Hepatocyte (in vitro differentiated cells): Measurements from ENCODE around the gene DNAJB11. TPM values are rescaled to one million over a fixed set of nuclear protein-coding genes. Genes with fewer than 3 reads are reported as not detected.

Experiments used
- DNase-seq: peaks from one replicate; pipeline ENCODE4 v3.0.0-alpha.2; 2016; ENCODE audit warnings: low spot score
- H2AFZ ChIP-seq: fragments of 200-600 bp; sonication (generic); 2 replicates; pipeline ENCODE4 v1.6.0; 2016; ENCODE audit warnings: antibody characterized with exemption, mild to moderate bottlenecking
- H3K27ac ChIP-seq: fragments of 200-600 bp; sonication (generic); 2 replicates; pipeline ENCODE4 v1.5.1; 2016; ENCODE audit warnings: mild to moderate bottlenecking
- H3K27me3 ChIP-seq: fragments of 200-600 bp; sonication (generic); 2 replicates; pipeline ENCODE4 v1.6.1; 2016
- H3K36me3 ChIP-seq: fragments of 200-600 bp; sonication (generic); replicated peaks from 2 replicates; pipeline ENCODE4 v1.5.1; 2016; ENCODE audit warnings: low read depth; ENCODE audit not compliant: insufficient read depth
- H3K4me1 ChIP-seq: fragments of 200-600 bp; sonication (generic); 2 replicates; pipeline ENCODE4 v1.5.1; 2016; ENCODE audit warnings: mild to moderate bottlenecking, moderate library complexity; ENCODE audit not compliant: insufficient read depth
- H3K4me2 ChIP-seq: fragments of 200-600 bp; sonication (generic); 2 replicates; pipeline ENCODE4 v1.6.0; 2016
- H3K4me3 ChIP-seq: fragments of 200-600 bp; sonication (generic); 2 replicates; pipeline ENCODE4 v1.5.1; 2016; ENCODE audit warnings: mild to moderate bottlenecking
- H3K79me2 ChIP-seq: fragments of 200-600 bp; sonication (generic); 2 replicates; pipeline ENCODE4 v1.6.0; 2017; ENCODE audit warnings: mild to moderate bottlenecking
- H3K9me2 ChIP-seq: fragments of 200-600 bp; sonication (generic); replicated peaks from 2 replicates; pipeline ENCODE4 v1.6.0; 2017; ENCODE audit warnings: mild to moderate bottlenecking; ENCODE audit not compliant: insufficient read depth
- H3K9me3 ChIP-seq: fragments of 200-600 bp; sonication (generic); 2 replicates; pipeline ENCODE4 v1.5.1; 2016; ENCODE audit warnings: low read depth, mild to moderate bottlenecking
- H4K20me1 ChIP-seq: fragments of 200-600 bp; sonication (generic); 2 replicates; pipeline ENCODE4 v1.6.0; 2016; ENCODE audit warnings: mild to moderate bottlenecking; ENCODE audit not compliant: insufficient read depth, poor library complexity, severe bottlenecking
- CTCF ChIP-seq: fragments of 200-600 bp; sonication (generic); IDR thresholded peaks from 2 replicates; pipeline ENCODE4 v1.5.1; 2016; ENCODE audit warnings: antibody characterized with exemption, mild to moderate bottlenecking; ENCODE audit not compliant: poor library complexity
- EZH2 ChIP-seq: fragments of 200-600 bp; sonication (generic); IDR thresholded peaks from 2 replicates; pipeline ENCODE4 v1.6.1; 2016; ENCODE audit warnings: antibody characterized with exemption, mild to moderate bottlenecking, borderline replicate concordance
- EZH2phosphoT487 ChIP-seq: fragments of 200-600 bp; sonication (generic); IDR thresholded peaks from one replicate; pipeline ENCODE4 v1.6.1; 2018; ENCODE audit warnings: antibody characterized with exemption, mild to moderate bottlenecking, low read depth, moderate library complexity; ENCODE audit not compliant: unreplicated experiment, severe bottlenecking
- WGBS: methylation state at CpG from one replicate; pipeline ENCODE4 v1.1.6; 2016; ENCODE audit warnings: low lambda C conversion rate; ENCODE audit errors: missing lambda C conversion rate; 5-methylcytosine and 5-hydroxymethylcytosine counted together
- polyA plus RNA-seq: library from polyadenylated mRNA; unstranded; fragments of >200 nt; fragmentation: Nextera tagmentation; extraction: Ambion mirVana; gene quantifications from 2 replicates; pipeline ENCODE4 v1.2.1, GENCODE V29; 2016
- total RNA-seq: library from RNA; depleted of rRNA; stranded (reverse); fragments of >200 nt; gene quantifications from 2 replicates; pipeline ENCODE4 v1.2.3, GENCODE V29; 2014

DNAJB11 gene
- total and polyA plus RNA-seq, 2 experiments from 2014 or later, result 103 to 148 TPM

- H4K20me1 ChIP-seq, result no peaks in the 10 kb centered on the region
- H3K4me2 ChIP-seq, result no peak overlapping the region
- no peak overlapping the region for H3K4me3 ChIP-seq
- H3K27ac ChIP-seq, result peak overlapping the region; percentile 73
- H2AFZ ChIP-seq, result no peak overlapping the region
- H3K9me3 ChIP-seq, result no peaks in the 10 kb centered on the region
- 83% methylated on average over 5 of the region's 5 CpGs for WGBS
- peaks cover under 1% of the 10 kb centered on the region for H3K4me1 ChIP-seq
- H3K36me3 ChIP-seq, result no peaks in the 10 kb centered on the region
- H3K79me2 ChIP-seq, result no peaks in the 10 kb centered on the region
- DNase-seq, result no peak
- TF ChIP-seq EZH2 (no peak), CTCF (no peak), EZH2phosphoT487 (no peak)
- no peaks in the 10 kb centered on the region for H3K27me3 ChIP-seq
- no peaks in the 10 kb centered on the region for H3K9me2 ChIP-seq
Observed at GRCh38 chr3:186612065-186612464, 41.5 kb downstream of the DNAJB11 start.

GRCh38 chr3:186612721-186613636 is 42.5 kb downstream of the DNAJB11 start, which contains the start of gene AHSG:
AHSG (plus strand) TSS chr3:186613060; CDS start chr3:186613142, 82 bp downstream.
- no peak within 1 kb of the TSS for H2AFZ ChIP-seq
- no peaks in the 10 kb centered on the region for H4K20me1 ChIP-seq
- DNase-seq, result peak; percentile 47
- H3K4me2 ChIP-seq, result peak within 1 kb of the TSS; percentile 30
- H3K36me3 ChIP-seq, result no peaks in the 10 kb centered on the region
- no peak within 1 kb of the TSS for H3K4me3 ChIP-seq
- no peaks in the 10 kb centered on the region for H3K9me3 ChIP-seq
- TF ChIP-seq CTCF, result no peak
- TF ChIP-seq EZH2, result no peak
- no peak for TF ChIP-seq EZH2phosphoT487
- H3K27me3 ChIP-seq, result no peaks in the 10 kb centered on the region
- H3K79me2 ChIP-seq, result no peaks in the 10 kb centered on the region
- no peaks in the 10 kb centered on the region for H3K4me1 ChIP-seq
- no peaks in the 10 kb centered on the region for H3K9me2 ChIP-seq
- WGBS, result 74% methylated on average over 7 of the region's 7 CpGs
- H3K27ac ChIP-seq, result peak within 1 kb of the TSS; percentile 73

- no peaks in the 10 kb centered on the region for H4K20me1 ChIP-seq
- no peaks in the 10 kb centered on the region for H3K4me1 ChIP-seq
- H3K27me3 ChIP-seq, result no peaks in the 10 kb centered on the region
- H3K27ac ChIP-seq, result peak overlapping the region; percentile 68
- H2AFZ ChIP-seq, result no peak overlapping the region
- 78% methylated on average over 4 of the region's 4 CpGs for WGBS
- no peak for DNase-seq
- H3K9me2 ChIP-seq, result no peaks in the 10 kb centered on the region
- no peaks in the 10 kb centered on the region for H3K9me3 ChIP-seq
- no peaks in the 10 kb centered on the region for H3K79me2 ChIP-seq
- no peak overlapping the region for H3K4me3 ChIP-seq
- TF ChIP-seq EZH2phosphoT487 (no peak), CTCF (no peak), EZH2 (no peak)
- H3K36me3 ChIP-seq, result no peaks in the 10 kb centered on the region
- H3K4me2 ChIP-seq, result no peak overlapping the region
Observed at GRCh38 chr3:186613637-186614265, 43.2 kb downstream of the DNAJB11 start.
